OCI-LY3 (cell line): Measurements from ENCODE around the gene INPP5A.

Experiments used
- EZH2phosphoT487 ChIP-seq: fragments of 200-600 bp; shearing (Covaris generic); IDR thresholded peaks from 2 replicates; pipeline ENCODE4 v1.6.1; 2018; ENCODE audit warnings: antibody characterized with exemption, mixed run types, low read depth
- TF ChIP-seq, protein P1 (sequence below): fragments of 200-600, 300-600 bp; sonication (generic); IDR thresholded peaks from 2 replicates; pipeline ENCODE4 v1.5.1; 2014; ENCODE audit warnings: antibody characterized with exemption, low read length, low read depth

DNA sequence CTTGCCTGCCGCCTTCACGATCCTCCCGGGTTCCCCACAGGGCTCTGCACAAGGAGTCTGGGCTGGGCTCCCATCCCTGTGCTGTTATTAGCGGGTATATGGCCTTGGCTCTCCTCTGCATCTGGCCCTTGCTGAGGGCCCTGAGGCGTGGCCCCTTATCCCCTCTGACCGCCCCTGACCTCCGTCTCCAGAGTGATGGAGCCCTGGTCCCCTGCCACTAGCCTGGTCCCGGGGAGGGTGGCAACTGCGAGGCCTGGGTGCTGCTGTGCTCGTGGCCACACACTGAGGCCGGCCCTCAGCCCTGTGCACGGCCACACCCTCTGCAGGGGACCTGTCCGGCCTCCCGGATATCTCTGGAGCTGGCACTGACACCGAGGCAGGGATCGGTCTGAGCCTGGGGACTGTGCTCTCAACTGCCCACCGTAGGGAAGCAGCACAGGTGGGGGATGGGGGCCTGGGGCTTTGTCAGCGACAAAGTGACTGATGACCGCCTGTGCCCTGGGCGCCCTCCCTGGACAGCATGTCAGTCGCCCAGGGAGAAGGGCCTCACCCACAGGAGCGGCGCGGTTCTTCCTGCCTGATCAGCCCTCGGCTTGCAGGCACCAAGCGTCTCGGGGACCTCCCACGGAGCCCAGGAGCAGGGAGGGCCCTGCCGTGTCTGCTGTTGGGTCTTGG lies 176.0 kb downstream of the INPP5A start:
- TF ChIP-seq, protein P1, sequence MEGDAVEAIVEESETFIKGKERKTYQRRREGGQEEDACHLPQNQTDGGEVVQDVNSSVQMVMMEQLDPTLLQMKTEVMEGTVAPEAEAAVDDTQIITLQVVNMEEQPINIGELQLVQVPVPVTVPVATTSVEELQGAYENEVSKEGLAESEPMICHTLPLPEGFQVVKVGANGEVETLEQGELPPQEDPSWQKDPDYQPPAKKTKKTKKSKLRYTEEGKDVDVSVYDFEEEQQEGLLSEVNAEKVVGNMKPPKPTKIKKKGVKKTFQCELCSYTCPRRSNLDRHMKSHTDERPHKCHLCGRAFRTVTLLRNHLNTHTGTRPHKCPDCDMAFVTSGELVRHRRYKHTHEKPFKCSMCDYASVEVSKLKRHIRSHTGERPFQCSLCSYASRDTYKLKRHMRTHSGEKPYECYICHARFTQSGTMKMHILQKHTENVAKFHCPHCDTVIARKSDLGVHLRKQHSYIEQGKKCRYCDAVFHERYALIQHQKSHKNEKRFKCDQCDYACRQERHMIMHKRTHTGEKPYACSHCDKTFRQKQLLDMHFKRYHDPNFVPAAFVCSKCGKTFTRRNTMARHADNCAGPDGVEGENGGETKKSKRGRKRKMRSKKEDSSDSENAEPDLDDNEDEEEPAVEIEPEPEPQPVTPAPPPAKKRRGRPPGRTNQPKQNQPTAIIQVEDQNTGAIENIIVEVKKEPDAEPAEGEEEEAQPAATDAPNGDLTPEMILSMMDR, result no peak
- no peak for TF ChIP-seq EZH2phosphoT487
